DMS153 treated with DMSO at 0.1 percent for 48 hours (cell line): ENCODE results near the gene AGPAT2.
"Not testable (repeated sequence)": the region's sequence is repeated elsewhere in the genome, so short reads cannot be mapped to it uniquely, and the experiment has no call there.

Source experiments
- DNase-seq: peaks from one replicate; lab custom pipeline; 2025; ENCODE audit not compliant: unreplicated experiment; lab: John Stamatoyannopoulos, UW

Gene AGPAT2

GRCh38 chr9:136720898-136721338 is 33.7 kb upstream of the AGPAT2 start:
- DNase-seq: no peak

GRCh38 chr9:136720251-136720897 is 33.1 kb upstream of the AGPAT2 start:
- DNase-seq: no peak

- no peak for DNase-seq
These were observed 32.1 kb upstream of the AGPAT2 start for GRCh38 chr9:136719195-136719880.

DNA sequence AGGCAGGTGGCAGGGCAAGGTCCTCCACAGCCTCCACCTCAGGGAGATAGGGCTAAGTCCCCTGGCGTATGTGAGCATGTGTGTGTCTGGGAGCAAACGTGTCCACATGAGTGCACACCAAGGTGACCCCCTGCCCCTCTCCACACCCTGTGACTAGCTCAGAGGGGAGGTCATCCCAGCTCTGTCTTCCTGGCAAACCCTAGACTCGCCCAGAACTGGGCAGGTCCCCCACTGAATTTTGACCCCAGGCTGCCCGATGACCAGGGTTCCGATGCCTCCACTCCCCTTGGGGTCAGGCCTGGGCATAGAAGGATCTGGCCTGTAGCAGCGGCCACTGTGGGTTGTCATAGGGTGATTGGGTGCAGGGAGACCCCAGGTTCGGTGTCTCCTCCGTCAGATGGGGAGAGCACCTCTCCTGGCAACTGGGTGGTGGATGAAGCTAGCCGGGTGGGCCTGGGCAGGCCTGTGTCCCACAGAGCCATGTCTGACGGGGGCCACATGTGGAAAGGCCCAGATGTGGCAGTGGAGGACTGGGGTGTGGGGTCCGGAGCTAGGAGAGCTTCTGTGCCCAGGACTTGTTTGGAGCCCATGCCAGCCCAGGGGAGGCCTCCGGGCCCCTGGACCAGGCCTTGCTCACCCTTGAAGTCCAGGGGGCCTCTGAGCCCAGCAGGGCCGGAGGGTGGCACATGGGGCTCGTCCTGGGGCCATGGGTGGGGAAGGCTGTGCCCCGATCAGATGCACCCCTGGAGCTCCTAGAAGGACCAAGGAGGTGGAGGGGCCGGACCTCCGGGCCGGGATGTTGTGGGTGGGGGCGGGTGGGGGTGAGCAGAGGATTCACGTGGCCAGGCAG is 31.3 kb upstream of the AGPAT2 start:
- DNase-seq: no peak

DNA sequence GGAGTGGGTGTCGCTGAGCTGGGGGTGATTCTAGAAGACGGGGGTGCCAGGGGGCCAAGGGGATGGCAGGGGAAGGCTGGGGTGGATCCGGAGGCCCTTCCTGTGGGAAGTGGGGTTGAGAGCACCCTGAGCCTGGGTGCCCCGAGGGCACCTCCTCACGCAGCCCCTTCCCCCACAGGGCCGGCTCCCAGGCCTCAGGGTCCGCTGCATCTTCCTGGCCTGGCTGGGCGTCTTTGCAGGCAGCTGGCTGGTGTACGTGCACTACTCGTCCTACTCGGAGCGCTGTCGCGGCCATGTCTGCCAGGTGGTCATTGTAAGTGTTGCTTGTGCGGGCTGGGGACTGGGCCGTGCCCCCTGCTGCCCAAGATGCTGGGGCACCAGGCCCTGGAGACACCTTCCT is 30.1 kb upstream of the AGPAT2 start:
- no peak for DNase-seq

DNA sequence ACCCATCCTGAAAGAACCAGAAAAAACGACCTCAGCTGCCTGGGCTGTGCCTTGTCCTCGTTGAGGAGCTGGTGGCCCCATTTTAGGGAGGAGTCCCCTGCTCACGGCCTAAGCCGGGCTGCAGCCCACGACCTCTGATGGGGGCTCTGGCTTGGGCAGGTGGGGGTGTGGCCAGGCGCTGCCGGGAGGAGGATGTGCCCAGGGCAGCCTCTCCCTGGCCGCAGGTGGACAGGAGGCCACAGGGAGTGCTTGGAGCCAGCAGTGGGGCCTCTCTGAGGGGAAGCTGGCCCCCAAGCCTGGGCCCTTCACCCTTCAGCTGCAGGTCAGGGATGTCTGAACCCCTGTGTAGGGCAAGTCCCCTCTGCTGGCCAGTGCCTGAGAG is 27.6 kb upstream of the AGPAT2 start:
- DNase-seq: no peak

DNA sequence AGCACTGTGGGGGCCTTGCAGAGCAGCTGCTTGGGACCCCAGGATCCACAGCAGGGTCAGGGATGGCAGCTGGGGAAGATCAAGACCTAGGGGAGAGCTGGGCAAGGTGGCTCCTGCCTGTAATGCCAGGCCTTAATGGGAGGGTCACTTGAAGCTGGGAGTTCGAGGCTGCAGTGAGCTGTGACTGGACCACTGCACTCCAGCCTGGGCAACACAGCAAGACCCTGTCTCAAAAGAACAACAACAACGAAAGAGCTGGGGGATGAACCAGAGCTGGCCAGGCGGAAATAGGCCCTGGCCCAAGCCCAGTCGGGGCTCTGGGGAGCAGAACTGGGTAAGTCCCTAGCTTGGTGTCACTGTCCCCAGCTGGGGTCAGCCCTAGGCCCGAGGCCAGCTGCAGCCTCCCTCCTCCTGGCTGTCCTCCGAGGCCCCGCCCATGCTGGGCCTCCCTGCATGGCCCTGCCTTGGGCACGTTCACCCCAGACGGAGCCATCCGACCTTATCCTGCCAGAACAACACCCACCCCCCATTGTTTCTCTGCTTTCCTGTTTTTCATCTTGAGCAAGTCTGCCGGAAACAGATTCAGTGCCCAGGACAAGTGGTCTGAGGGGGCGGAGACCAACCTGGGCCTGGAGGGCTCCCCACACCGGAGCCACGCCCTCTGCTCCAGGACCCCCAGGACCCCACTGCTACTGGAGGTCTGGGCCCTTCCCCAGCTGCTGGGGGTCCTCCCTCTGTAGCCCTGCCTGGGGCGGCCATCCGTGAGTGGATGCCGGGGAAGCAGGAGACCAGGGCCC is 27.0 kb upstream of the AGPAT2 start:
- no peak for DNase-seq

DNA sequence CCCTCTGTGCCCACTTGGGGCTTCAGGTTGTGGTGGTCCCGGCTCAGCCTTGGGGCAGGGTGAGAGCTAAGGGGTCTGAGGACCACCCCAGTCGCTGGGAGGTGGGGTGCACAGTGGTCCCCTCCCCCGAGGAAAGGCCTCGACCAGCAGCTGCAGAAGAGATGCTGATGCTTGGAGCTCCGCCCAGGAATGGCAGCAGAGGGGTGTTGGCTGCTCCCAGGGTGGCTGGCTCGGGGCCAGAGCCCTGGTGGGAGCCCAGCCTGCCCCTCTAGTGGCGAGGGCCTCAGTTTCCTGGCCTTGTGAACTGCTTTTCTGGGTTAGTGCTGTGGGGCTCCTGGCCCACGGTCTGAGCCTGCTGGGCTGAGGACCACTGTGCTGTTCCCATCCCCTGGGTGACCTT is 26.3 kb upstream of the AGPAT2 start:
- DNase-seq: no peak

DNA sequence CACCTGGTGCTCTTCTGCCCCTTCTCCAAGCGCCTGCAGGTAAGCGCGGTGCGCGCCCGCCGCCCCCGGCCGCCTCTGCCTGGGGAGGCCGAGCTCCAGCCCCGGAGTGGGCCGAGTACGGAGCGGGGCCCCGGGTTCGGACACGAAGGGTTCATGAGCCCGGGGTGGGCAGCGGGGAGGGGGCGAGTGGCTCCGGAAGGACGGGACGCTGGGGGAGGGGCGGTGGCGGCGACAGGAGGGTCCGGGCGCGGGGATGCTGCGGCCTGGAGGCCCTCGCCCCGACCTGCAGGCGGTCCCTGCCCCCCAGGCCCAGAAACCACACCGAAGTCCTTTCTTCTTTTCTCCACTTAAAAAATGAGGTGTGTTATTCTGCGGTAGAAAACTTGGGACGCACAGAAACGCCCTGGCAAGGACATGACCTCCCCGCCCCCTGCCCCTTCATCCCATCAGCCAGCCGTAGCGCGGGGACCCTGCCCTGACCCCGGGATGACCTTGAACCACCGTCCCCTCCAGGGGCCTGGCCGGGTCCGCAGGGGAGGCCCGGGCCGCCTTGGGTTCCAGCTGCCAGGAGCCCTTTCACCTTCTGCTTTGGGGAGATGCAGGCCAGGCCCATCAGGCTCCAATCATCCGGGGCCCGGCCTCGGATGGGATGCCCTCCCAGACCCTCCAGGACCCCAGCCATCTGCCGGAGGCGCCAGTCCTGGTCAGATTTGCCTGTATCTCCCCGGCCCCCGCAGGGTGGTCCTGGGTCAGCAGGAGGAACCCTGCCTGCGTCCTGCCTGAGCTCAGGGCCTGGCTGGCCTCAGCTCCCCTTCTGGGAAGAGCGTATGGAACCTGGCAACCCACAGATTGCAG is 25.7 kb upstream of the AGPAT2 start:
- DNase-seq: no peak

GRCh38 chr9:136711751-136712689 is 24.8 kb upstream of the AGPAT2 start, which contains the start of gene DIPK1B:
Gene DIPK1B, plus strand, starts transcription at chr9:136712572. Its CDS starts 94 bp downstream, at chr9:136712666.
- peak; percentile 56 for DNase-seq

GRCh38 chr9:136711219-136711648 is 24.0 kb upstream of the AGPAT2 start:
- not testable (repeated sequence) for DNase-seq

DNA sequence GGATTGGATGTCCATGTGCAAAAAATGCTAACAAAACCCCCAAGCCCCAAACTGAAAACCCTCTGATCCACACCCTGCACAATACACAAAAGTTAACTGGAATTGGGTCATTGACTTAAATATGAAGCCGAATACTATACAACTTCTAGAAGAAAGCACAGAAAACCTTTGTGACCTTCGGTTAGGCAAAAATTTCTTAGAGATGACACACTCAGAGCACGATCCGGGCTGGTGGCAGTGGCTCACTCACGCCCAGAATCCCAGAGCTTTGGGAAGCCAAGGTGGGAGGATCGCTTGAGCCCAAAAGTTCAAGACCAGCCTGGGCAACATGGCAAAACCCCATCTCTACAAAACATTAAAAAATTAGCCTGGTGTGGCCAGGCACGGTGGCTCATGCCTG is 23.3 kb upstream of the AGPAT2 start:
- DNase-seq: no peak

DNA sequence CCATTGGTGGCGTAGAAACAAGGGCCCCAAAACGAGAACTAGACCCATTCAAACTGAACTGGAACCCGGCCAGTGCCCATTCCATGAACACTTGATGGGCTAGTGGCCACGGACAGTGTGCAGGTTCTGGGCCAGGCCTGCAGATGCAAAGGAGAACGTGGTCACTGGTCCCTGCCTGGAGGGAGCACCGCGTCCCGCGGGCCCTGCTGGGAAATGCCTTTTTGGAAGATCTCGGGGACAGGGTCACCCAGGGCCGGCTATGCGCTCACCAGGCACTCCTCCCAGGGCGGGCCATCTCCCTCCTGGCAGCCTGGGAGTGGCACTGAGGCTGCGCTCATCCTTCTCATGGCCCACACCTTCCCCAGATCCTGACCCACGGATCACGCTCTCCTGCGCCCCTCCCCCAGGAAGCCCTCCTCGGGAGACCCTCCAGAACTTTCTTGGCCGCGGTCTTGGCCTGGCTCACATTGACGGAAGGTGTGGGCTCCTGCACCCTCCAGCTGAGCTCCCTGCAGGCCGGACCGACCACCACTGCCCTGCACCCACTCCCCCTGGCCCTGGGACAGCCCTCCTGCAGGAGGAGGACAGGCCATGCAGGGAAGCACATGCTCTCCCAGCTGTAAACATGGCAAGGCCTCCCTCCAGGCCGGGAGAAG is 22.3 kb upstream of the AGPAT2 start:
- DNase-seq: no peak

GRCh38 chr9:136707849-136708517 is 20.7 kb upstream of the AGPAT2 start:
- no peak for DNase-seq

DNA sequence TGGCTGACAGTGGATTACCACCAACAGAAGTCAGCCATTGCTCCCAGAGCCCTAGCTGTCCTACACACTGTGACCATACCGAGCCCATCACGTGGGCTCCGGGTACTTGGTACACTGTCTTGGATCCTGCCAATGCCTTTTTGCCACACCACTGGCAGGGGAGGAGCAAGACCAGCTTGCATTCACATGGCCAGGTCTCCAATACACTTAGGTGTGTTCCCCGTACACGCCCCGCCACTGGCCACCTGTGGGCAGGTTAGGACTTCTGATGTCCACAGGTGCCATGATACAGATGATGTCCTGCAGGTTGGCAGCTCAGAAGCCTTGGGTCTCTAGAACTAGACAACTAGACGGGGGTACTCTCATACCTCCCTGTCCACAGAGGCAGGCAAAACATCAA is 19.8 kb upstream of the AGPAT2 start:
- no peak for DNase-seq

- no peak for DNase-seq
These were observed 18.3 kb upstream of the AGPAT2 start for GRCh38 chr9:136705564-136705963.

- DNase-seq: not testable (repeated sequence)
These were observed 17.5 kb upstream of the AGPAT2 start for GRCh38 chr9:136704741-136705140.
